Kidney epithelial cell (primary cell): ENCODE data around the gene RAB28. TPM values are rescaled to one million over a fixed set of nuclear protein-coding genes. Genes with fewer than 3 reads are reported as not detected.

Experiments
- DNase-seq: peaks from one replicate; pipeline ENCODE4 v3.0.0-alpha.2; 2010; ENCODE audit warnings: low read depth
- H3K27me3 ChIP-seq: 2 replicates; pipeline ENCODE4 v1.6.0; 2011; ENCODE audit warnings: low read length; ENCODE audit not compliant: control insufficient read depth, insufficient read depth
- H3K36me3 ChIP-seq: 2 replicates; pipeline ENCODE4 v1.5.1; 2011; ENCODE audit warnings: low read length; ENCODE audit not compliant: control insufficient read depth, insufficient read depth
- H3K4me3 ChIP-seq: 2 replicates; pipeline ENCODE4 v1.5.1; 2011; ENCODE audit warnings: low read depth, mild to moderate bottlenecking, control low read depth, low read length
- total RNA-seq: library from RNA; depleted of rRNA; stranded (reverse); fragments of >200 nt; gene quantifications from 2 replicates; pipeline ENCODE4 v1.2.3, GENCODE V29; 2015
- TF ChIP-seq, protein P1 (sequence below): IDR thresholded peaks from 2 replicates; pipeline ENCODE4 v1.5.1; 2011; ENCODE audit warnings: mild to moderate bottlenecking, moderate library complexity, low read length, control low read depth, inconsistent platforms; ENCODE audit not compliant: insufficient read depth, poor library complexity, severe bottlenecking

RAB28 gene
- total RNA-seq, 1 donor from 2014 or later: 17.3 TPM

DNA sequence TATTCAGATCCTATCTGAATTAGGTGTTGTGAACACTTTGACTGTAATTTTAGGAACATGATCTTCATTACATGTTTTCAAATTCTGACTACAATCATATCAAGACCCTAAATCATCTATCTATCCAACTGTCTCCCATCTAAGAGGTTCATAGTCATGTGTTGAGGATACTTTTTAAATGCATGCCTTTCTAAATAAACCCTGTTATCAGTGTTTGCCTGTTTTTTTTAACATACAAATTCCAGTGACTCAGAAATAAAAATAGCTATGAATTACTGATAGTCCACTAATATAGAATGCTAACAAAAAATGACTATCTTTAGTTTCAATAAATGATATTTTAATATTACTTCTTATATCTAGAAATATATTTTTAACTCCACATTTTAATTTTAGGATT is 8.0 kb downstream of the RAB28 start:
- DNase-seq: no peak
- no peaks in the 10 kb centered on the region for H3K27me3 ChIP-seq
- TF ChIP-seq, protein P1, sequence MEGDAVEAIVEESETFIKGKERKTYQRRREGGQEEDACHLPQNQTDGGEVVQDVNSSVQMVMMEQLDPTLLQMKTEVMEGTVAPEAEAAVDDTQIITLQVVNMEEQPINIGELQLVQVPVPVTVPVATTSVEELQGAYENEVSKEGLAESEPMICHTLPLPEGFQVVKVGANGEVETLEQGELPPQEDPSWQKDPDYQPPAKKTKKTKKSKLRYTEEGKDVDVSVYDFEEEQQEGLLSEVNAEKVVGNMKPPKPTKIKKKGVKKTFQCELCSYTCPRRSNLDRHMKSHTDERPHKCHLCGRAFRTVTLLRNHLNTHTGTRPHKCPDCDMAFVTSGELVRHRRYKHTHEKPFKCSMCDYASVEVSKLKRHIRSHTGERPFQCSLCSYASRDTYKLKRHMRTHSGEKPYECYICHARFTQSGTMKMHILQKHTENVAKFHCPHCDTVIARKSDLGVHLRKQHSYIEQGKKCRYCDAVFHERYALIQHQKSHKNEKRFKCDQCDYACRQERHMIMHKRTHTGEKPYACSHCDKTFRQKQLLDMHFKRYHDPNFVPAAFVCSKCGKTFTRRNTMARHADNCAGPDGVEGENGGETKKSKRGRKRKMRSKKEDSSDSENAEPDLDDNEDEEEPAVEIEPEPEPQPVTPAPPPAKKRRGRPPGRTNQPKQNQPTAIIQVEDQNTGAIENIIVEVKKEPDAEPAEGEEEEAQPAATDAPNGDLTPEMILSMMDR: no peak
- no peak overlapping the region for H3K4me3 ChIP-seq
- no peaks in the 10 kb centered on the region for H3K36me3 ChIP-seq

DNA sequence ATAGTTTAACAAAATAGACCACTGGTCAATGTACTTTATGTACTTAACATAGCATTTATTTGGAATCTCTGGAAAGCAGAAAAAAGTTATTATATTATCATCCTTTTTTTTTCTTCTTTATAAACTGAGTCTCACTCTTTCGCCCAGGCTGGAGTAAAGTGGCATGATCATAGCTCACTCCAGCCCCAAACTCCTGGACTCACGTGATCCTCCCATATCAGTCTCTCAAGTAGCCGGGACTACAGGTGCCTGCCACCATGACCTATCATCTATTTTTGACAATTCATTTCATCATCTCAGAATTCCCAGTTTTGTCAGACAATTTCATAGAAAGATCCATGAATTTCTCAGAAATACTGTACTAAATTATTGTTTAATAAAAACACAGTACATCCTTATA is 12.7 kb downstream of the RAB28 start:
- no peak for DNase-seq
- Histone ChIP-seq H3K27me3 (no peaks in the 10 kb centered on the region), H3K36me3 (no peaks in the 10 kb centered on the region), H3K4me3 (no peak overlapping the region)
- TF ChIP-seq, protein P1: no peak

DNA sequence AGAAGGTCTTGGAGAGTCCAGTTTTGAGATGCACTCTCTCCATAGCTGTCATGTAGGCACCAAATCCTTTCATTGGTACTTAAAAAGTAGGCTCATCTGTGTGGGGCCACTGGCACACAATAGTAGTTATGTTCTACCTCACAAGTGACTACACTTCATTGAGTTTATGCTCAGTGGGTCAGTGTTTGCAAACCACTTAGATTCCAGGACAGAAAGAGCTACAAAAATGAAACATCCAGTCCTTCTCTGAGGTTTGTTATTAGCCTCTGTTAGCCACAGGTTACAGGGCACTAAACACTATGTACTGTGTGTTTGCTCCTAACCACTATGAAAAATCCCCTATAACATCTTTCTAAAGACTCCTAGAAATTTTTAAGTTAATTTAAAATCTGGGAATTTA is 13.8 kb downstream of the RAB28 start:
- TF ChIP-seq, protein P1: no peak
- Histone ChIP-seq H3K36me3 (no peaks in the 10 kb centered on the region), H3K4me3 (no peak overlapping the region), H3K27me3 (no peaks in the 10 kb centered on the region)
- no peak for DNase-seq

DNA sequence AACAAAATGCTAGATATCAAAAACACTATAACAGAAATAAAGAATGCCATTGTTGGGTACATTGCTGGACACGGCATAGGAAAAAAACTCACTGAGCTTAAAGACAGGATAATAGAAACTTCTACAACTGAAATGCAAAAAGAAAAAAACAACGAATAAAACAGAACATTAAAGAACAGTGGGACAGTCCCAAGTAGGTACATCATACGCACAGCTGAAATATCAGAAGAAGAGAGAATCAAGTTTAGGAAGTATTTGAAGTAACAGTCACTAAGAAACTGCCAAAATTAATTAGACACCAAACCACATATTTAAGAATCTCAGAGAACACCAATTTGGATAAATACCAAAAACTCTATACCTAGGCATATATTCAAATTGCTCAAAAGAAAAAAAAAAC is 19.2 kb downstream of the RAB28 start:
- TF ChIP-seq, protein P1: no peak
- DNase-seq: no peak
- no peaks in the 10 kb centered on the region for H3K27me3 ChIP-seq
- no peak overlapping the region for H3K4me3 ChIP-seq
- H3K36me3 ChIP-seq: no peaks in the 10 kb centered on the region

DNA sequence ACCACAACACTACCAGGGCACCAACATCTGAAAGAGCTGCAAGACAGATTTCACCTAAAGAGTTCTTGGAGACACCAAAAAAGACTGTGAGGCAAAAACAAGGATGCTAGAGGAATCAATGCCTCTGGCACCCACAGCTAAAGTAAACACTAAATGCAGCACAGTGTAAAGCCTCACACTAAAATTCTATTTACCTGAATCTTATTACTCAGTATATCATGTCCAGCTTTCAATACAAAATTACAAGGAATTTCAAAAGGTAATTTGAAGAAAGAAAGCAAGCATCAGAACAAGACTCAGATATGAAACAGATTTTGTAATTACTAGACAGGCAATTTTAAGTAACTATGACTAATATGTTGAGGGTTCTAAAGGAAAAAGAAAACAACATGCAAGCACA is 19.6 kb downstream of the RAB28 start:
- no peaks in the 10 kb centered on the region for H3K36me3 ChIP-seq
- DNase-seq: no peak
- TF ChIP-seq, protein P1: no peak
- no peaks in the 10 kb centered on the region for H3K27me3 ChIP-seq
- no peak overlapping the region for H3K4me3 ChIP-seq

DNA sequence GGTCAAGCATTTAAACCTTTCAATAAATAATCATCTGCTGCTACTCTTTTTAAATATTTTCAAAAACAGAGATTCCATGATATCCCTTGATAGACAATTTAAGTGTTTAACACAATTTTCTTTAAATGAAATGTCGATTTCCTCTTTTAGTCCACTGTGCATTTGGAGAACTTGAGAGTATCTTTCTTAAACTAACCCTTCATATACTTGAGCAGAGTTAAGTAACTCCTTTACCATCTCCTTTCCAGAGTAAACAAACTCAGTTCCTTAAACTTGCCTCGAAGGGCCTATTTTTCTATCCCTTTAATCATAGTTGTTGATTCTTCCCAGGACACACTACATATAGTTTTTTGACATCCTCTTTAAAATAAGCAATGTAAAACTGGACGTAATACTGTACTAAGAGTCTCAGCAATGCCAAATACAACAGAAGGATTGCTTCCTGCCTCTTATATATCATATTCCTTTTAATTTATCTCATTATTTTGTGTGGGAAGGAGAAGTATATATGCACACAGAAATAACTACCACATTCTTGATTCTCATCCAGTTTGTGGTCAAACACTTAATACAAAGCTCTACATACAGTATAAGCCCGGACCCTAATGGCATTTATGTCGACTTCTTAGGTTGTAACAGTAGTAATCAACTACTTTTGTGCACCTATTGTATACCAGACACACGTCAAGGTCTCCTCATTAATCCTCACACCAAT is 22.8 kb downstream of the RAB28 start:
- TF ChIP-seq, protein P1: no peak
- no peaks in the 10 kb centered on the region for H3K27me3 ChIP-seq
- no peak overlapping the region for H3K4me3 ChIP-seq
- H3K36me3 ChIP-seq: no peaks in the 10 kb centered on the region
- no peak for DNase-seq
